Neuron (in vitro differentiated cells): ENCODE results near the gene SPRYD7.
"Not testable (repeated sequence)": the region's sequence is repeated elsewhere in the genome, so short reads cannot be mapped to it uniquely, and the experiment has no call there.

Experiments used
- H2AFZ ChIP-seq: one replicate; pipeline ENCODE4 v1.6.1; 2013; ENCODE audit warnings: low read depth, mild to moderate bottlenecking, inconsistent platforms, low read length, moderate library complexity
- H3K27me3 ChIP-seq: one replicate; pipeline ENCODE4 v1.6.1; 2013; ENCODE audit warnings: low read length; ENCODE audit not compliant: insufficient read depth
- H3K36me3 ChIP-seq: one replicate; pipeline ENCODE4 v1.6.1; 2013; ENCODE audit warnings: low read length; ENCODE audit not compliant: insufficient read depth
- H3K4me1 ChIP-seq: one replicate; pipeline ENCODE4 v1.6.1; 2013; ENCODE audit warnings: low read length; ENCODE audit not compliant: insufficient read depth
- H3K4me3 ChIP-seq: 2 replicates; pipeline ENCODE4 v1.5.1; 2013; ENCODE audit warnings: mild to moderate bottlenecking, low read length, moderate library complexity
- H3K9me3 ChIP-seq: one replicate; pipeline ENCODE4 v1.6.1; 2013; ENCODE audit warnings: low read length

The SPRYD7 gene

DNA sequence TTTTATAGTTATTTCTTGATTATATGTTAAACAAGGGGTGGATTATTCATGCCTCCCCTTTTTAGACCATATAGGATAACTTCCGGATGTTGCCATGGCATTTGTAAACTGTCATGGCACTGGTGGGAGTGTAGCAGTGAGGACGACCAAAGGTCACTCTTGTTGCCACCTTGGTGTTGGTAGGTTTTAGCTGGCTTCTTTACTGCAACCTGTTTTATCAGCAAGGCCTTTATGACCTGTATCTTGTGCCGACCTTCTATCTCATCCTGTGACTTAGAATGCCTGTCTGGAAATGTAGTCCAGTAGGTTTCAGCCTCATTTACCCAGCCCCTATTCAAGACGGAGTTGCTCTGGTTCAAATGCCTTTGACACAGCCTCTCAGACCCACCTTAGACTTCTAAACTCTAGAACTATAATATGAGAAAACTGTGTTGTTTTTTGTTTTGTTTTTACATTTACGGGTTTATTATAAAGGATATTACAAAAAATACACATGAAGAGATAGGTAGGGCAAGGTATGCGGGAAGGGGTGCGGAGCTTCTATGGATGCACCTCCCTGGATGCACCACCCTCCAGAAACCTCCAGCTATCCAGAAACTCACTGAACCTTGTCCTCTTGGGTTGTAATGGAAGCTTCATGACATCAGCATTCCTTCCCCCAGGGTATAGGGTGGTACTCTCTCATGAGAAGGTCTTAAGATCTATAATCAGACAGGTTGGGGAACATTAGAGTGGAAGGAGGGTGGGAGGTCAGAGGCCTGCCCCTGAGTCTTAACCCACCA lies 15.8 kb upstream of the SPRYD7 start:
- no peaks in the 10 kb centered on the region for H3K4me1 ChIP-seq
- no peaks in the 10 kb centered on the region for H3K9me3 ChIP-seq
- H2AFZ ChIP-seq = no peak overlapping the region
- H3K27me3 ChIP-seq = no peaks in the 10 kb centered on the region
- H3K4me3 ChIP-seq = no peak overlapping the region
- no peaks in the 10 kb centered on the region for H3K36me3 ChIP-seq

DNA sequence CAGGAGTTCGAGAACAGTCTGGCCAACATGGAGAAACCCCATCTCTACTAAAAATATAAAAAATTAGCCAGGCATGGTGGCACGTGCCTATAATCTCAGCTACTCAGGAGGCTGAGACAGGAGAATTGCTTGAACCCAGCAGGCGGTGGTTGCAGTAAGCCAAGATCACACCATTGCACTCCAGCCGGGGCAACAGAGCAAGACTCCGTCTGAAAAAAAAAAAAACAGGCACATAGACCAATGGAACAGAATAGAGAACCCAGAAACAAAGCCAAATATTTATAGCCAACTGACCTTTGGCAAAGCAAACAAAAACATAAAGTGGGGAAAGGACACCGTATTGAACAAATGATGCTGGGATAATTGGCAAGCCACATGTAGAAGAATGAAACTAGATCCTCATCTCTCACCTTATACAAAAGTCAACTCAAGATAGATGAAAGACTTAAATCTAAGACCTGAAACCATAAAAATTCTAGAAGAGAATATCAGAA lies 12.7 kb upstream of the SPRYD7 start:
- H3K4me3 ChIP-seq, H3K27me3 ChIP-seq, H3K36me3 ChIP-seq, H3K4me1 ChIP-seq, H3K9me3 ChIP-seq, H2AFZ ChIP-seq: not testable (repeated sequence)

DNA sequence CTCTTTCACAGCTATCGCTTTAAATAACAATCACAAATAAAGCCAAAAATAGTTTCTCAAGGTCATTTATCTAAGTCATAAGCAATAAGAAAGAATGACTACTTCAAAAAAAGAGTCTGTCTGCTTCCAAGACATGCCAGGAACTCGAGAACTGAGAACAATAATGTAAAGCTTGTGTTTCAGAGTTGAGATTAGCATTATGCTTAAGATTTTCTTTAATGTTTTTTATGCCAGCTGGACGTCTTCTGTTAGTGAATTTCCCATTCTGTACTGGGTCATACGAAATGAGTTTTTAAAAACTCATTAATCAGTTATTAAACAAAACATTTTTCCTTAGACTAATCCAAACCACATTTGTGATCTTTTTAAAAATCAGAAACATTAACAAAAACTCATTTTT lies 3.2 kb upstream of the SPRYD7 start:
- H2AFZ ChIP-seq = no peak overlapping the region
- no peaks in the 10 kb centered on the region for H3K9me3 ChIP-seq
- H3K36me3 ChIP-seq = no peaks in the 10 kb centered on the region
- no peak overlapping the region for H3K4me3 ChIP-seq
- no peaks in the 10 kb centered on the region for H3K27me3 ChIP-seq
- peaks cover 13% of the 10 kb centered on the region for H3K4me1 ChIP-seq

DNA sequence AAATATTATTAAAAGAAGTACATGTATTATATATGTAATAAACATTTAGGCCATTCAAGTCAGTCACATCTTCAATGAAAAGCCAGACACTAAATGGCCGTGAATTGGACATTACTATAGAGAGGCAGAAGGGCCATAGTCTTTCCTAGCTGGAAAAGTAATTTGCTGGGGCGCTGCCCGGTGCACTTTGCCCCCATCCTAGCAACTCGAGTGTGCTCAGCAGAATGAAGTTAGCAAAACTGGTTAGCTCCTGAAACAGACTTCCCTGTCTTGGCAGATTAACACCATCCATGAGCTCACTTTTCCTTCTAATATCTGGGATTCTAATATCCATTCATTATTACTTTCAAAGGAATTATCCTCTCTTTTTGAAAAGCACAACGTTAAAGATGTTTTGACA lies 2.8 kb upstream of the SPRYD7 start:
- H3K4me3 ChIP-seq = no peak overlapping the region
- H3K27me3 ChIP-seq = no peaks in the 10 kb centered on the region
- peaks cover 13% of the 10 kb centered on the region for H3K4me1 ChIP-seq
- no peak overlapping the region for H2AFZ ChIP-seq
- H3K36me3 ChIP-seq = no peaks in the 10 kb centered on the region
- H3K9me3 ChIP-seq = no peaks in the 10 kb centered on the region

DNA sequence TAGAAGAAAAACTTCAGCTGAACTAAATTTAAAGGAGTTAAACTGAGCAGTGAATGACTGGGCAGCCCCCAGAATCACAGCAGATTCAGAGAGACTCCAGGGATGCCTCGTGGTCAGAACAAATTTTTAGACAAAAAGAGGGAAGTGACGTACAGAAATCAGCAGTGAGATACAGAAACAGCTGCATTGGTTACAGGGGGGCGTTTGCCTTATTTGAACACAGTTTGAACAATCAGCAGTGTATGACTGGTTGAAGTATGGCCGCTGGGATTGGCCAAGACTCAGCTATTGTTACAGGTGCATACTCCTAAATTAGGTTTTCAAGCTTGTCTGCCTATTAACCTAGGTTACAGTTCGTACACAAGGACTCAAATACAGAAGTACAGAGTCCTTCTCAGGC lies 2.2 kb upstream of the SPRYD7 start:
- Histone ChIP-seq H3K4me1 (peaks cover 13% of the 10 kb centered on the region), H3K9me3 (no peaks in the 10 kb centered on the region), H3K4me3 (no peak overlapping the region), H3K27me3 (no peaks in the 10 kb centered on the region), H3K36me3 (no peaks in the 10 kb centered on the region), H2AFZ (no peak overlapping the region)

DNA sequence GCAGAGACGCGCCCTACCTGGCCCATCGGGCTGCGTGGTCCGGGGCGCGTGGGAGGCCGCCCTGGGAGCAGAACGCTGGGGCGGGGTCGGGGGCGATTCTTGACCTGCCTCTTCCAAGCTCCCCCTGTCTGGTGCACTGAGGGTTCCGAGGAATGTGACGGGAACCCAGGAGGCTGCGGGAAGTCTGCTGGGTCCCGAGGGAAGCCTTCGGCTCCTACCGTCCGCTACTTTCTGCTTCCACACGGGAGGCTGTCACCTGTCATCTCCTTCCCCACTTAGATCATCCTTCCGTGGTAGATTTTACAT lies 781 bp upstream of the SPRYD7 start:
- Histone ChIP-seq H3K4me3 (peak overlapping the region; percentile 73), H3K4me1 (peaks cover 13% of the 10 kb centered on the region), H3K36me3 (no peaks in the 10 kb centered on the region), H3K27me3 (no peaks in the 10 kb centered on the region), H2AFZ (peak overlapping the region; percentile 98), H3K9me3 (no peaks in the 10 kb centered on the region)

DNA sequence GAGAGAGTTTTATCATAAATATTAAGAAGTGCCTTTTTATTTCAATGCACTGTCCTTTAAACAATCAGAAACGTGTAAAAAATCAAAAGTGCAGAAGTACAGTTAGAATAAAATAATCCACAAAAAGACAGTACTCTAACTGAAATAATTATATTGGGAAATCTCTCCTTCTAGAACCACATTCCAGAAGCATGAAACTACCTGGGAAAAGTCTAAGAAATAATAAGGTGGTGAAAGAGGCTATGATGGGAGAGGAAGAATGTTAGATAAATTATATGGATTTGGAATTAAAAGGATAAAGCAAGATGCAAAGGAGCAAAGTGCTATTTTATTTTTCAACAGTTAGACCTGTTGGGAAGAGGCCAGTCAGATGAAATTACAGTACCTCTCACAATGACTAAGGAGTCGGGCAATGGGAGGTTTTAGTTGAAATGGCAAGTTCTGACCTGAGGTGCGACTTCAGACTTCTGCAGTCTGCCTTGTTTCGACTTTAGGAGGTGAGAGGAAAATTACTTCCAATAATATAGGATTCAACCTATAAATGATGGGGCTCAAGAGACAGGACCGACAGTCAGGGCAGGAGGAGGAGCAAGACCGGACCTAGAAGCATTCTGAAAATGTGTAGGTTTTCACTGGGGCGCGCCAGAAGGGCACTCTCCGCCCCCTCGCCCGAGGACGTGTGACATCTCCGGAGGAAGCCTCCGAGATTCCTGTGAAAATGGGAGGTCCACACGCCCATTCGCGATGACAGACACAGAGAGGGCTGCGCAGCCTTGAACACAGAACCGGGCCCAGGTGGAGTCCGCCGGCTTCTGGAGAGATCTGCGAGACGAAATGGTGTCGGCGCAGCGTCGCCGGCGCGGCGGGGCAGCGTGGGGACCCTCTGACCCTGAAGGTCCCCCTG lies 717 bp downstream of the SPRYD7 start:
- no peaks in the 10 kb centered on the region for H3K9me3 ChIP-seq
- H3K4me3 ChIP-seq = peak overlapping the region; percentile 73
- H3K27me3 ChIP-seq = no peaks in the 10 kb centered on the region

DNA sequence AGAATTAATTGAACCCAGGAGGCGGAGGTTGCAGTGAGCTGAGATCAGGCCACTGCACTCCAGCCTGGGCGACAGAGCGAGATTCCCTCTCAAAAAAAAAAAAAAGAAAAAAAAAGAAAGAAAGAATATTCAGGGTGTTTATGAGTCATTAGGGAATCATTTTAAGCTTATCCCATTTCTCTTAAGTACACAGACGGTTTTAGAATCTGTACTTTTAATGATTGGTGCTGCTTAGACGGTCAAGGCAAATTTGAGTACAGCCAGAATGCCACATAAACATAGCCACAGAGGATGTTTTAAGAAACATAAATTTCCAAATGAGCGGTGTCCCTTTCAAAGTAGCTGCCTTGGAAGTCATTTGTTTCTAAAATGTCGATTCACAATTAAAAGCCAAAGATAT lies 2.6 kb downstream of the SPRYD7 start:
- Histone ChIP-seq H3K9me3 (no peaks in the 10 kb centered on the region), H2AFZ (no peak overlapping the region), H3K4me1 (peaks cover 11% of the 10 kb centered on the region), H3K27me3 (no peaks in the 10 kb centered on the region), H3K36me3 (no peaks in the 10 kb centered on the region), H3K4me3 (no peak overlapping the region)

More for the DNA sequence above, 717 bp downstream of the SPRYD7 start:
- Histone ChIP-seq H3K4me1 (peaks cover 13% of the 10 kb centered on the region), H2AFZ (peak overlapping the region; percentile 97), H3K36me3 (no peaks in the 10 kb centered on the region)

DNA sequence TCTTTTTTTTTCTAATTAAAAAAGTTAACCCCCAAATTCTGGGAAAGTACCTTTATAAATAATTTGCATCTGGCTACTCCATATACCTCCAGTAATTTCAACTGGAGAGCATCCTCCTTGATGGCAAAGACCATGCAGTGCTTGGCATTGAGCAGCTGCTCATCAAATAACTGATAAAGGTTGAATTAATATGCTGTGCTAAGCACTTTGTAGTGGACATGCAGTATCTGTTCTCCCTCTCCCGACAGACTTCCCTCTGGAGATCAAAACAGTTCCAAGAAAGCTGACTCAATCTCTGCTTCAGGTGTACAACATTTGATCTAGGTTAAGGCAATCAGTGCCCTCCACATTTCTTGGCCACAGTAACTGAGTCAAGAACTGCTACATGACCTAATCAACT lies 3.3 kb downstream of the SPRYD7 start:
- Histone ChIP-seq H3K36me3 (no peaks in the 10 kb centered on the region), H3K4me1 (peaks cover 8% of the 10 kb centered on the region), H3K27me3 (no peaks in the 10 kb centered on the region), H3K9me3 (no peaks in the 10 kb centered on the region), H2AFZ (no peak overlapping the region), H3K4me3 (no peak overlapping the region)

DNA sequence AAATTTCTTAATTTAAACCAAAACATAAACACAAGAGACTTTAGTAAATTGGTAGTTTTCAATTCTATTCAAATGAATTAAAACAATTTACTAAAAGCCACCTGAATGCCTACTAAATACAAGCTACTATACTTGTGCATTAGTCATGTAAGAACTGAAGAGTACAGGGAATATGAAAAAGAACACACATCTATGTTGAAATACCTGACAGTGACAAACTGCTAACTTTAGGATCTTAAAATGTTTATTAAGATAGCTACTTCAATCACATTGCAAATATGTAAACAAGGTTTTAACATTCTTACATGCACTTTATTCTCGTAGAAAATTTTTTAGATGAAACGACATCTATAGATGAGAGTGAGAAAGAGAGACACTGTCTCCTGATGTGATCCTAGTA lies 4.1 kb downstream of the SPRYD7 start:
- no peaks in the 10 kb centered on the region for H3K9me3 ChIP-seq
- H3K4me1 ChIP-seq = peaks cover 8% of the 10 kb centered on the region
- no peaks in the 10 kb centered on the region for H3K27me3 ChIP-seq
- H3K4me3 ChIP-seq = no peak overlapping the region
- H2AFZ ChIP-seq = no peak overlapping the region
- H3K36me3 ChIP-seq = peaks cover 3% of the 10 kb centered on the region

DNA sequence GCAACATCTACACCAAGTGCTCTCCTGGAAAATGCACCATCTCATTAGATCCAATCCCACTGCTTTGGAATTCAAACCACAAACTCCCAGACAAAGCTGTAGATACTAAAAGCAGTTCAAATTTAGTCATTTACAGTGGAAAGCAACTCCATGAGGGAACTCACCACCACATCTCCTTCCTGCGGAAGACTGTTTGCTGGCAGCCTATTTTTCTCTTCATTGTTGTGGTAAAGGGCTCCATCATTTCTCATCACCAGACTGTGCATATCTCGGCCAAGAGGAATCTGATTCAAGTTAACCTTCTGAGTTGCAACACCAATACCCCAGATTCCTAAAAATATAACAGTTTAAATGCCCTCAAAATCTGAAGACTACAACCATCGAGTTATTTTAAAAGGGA lies 8.4 kb downstream of the SPRYD7 start:
- peaks cover 7% of the 10 kb centered on the region for H3K36me3 ChIP-seq
- H3K27me3 ChIP-seq = no peaks in the 10 kb centered on the region
- H2AFZ ChIP-seq = no peak overlapping the region
- H3K4me1 ChIP-seq = no peaks in the 10 kb centered on the region
- no peaks in the 10 kb centered on the region for H3K9me3 ChIP-seq
- H3K4me3 ChIP-seq = no peak overlapping the region

DNA sequence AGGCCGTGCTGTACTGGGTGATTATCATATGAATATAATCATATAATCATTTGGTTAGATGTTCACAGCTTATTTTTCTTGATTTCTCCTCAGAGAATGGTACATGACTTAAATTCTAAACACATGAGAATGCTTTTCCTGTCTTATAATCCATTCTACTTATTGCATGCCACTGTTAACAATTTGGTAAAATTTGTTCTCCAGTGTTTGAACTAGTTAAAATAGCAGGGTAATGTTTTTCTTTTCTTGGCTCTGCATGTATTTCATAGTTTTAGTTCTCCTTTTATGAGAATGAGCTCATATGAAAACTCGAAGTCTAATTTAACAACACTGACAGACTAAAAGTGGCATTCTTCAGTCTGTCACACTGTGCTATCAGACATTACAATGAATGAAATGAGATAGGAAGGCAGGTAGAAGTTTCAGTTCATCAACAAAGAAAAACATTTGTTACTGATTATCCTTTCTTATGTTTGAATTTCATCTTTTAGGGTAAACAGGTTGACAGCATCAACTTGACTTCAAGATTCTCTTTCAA lies 10.2 kb downstream of the SPRYD7 start:
- Histone ChIP-seq H3K27me3 (no peaks in the 10 kb centered on the region), H3K4me1 (no peaks in the 10 kb centered on the region), H3K4me3 (no peak overlapping the region), H3K9me3 (no peaks in the 10 kb centered on the region), H2AFZ (no peak overlapping the region), H3K36me3 (peaks cover 11% of the 10 kb centered on the region)

DNA sequence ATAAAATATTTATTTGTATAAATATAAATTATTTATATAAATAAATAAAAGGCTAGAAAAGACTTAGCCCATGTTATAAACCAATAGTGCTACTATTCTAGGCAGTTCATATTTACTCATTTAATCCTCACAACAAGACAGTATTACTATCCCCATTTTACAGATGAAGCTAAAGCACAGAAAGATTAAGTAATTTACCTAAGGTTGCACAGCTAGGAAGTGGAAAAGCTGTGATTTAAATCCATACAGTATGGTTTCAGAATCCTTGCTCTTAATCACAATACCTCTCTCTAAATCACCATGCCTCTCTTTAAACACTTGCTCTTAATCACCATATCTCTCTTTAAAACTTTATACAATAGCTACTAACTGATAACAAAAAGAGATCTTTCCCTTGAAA lies 13.8 kb downstream of the SPRYD7 start:
- no peaks in the 10 kb centered on the region for H3K4me1 ChIP-seq
- no peak overlapping the region for H3K4me3 ChIP-seq
- no peaks in the 10 kb centered on the region for H3K9me3 ChIP-seq
- no peaks in the 10 kb centered on the region for H3K27me3 ChIP-seq
- peaks cover 19% of the 10 kb centered on the region for H3K36me3 ChIP-seq
- no peak overlapping the region for H2AFZ ChIP-seq
